ENCODE results near the gene PCCA.

DNA sequence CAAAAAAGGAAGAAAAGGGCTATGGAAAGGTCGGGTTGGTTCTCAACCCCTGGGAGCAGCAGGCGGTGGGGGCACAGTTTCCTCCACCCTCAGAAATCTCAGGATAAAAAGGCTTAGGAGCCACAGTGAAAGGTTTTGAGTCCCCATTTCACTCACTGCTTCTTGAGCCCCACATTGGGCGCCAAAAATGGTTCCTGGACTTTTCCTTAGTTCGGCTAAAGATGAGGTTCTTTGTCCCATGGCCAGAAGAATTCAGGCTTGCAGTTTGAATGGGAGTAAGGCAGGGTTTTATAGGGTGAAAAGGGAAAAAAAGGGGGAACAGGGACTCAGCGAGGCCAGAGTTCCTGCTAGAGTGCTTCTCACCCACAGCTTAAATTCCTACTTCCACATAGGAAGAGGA, 320.2 kb downstream of the PCCA start:
- TF ChIP-seq, protein P1, sequence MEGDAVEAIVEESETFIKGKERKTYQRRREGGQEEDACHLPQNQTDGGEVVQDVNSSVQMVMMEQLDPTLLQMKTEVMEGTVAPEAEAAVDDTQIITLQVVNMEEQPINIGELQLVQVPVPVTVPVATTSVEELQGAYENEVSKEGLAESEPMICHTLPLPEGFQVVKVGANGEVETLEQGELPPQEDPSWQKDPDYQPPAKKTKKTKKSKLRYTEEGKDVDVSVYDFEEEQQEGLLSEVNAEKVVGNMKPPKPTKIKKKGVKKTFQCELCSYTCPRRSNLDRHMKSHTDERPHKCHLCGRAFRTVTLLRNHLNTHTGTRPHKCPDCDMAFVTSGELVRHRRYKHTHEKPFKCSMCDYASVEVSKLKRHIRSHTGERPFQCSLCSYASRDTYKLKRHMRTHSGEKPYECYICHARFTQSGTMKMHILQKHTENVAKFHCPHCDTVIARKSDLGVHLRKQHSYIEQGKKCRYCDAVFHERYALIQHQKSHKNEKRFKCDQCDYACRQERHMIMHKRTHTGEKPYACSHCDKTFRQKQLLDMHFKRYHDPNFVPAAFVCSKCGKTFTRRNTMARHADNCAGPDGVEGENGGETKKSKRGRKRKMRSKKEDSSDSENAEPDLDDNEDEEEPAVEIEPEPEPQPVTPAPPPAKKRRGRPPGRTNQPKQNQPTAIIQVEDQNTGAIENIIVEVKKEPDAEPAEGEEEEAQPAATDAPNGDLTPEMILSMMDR (IDR thresholded peaks at IDR 0.05): no peak
- no peak for TF ChIP-seq POLR2A (IDR thresholded peaks at IDR 0.05)
- TF ChIP-seq EP300 (IDR thresholded peaks at IDR 0.05): no peak
- no peak for TF ChIP-seq POLR2AphosphoS5 (IDR thresholded peaks at IDR 0.05)
